ENCODE data around the gene CDH4. TPM values are rescaled to one million over a fixed set of nuclear protein-coding genes. Genes with fewer than 3 reads are reported as not detected.

The CDH4 gene
- total and polyA plus RNA-seq, 10 donors, result 0.30 to 20.1 (median 7.7) TPM

- Histone ChIP-seq H3K36me3 (no peaks in the 10 kb centered on the region), H3K27me3 (replicated peaks in 1 of 7) (peaks cover 0 to 1% (median 0%) of the 10 kb centered on the region in 7 donors), H3K27ac (no peak overlapping the region), H3K4me1 (peaks cover 0 to 8% (median 3%) of the 10 kb centered on the region in 6 donors), H3K4me3 (no peak overlapping the region), H3K9me3 (peaks cover 0 to 10% (median 0%) of the 10 kb centered on the region in 8 donors)
- peak; percentile 41 for DNase-seq
- TF ChIP-seq CTCF (IDR thresholded peaks at IDR 0.05 in 8 of 11, conservative IDR thresholded peaks at IDR 0.05 in 3 of 11), result no peak
- TF ChIP-seq POLR2A (IDR thresholded peaks at IDR 0.05), result no peak
- TF ChIP-seq POLR2AphosphoS5 (IDR thresholded peaks at IDR 0.05), result no peak
- intact Hi-C loops (cut with DNase I; ENCODE audit: low total_unique reads), result no loop called here
- 69 to 93% (median 83%) methylated on average over 21 to 32 of the region's 32 CpGs for WGBS, 5 donors
Observed at GRCh38 chr20:61662226-61662967, 410.3 kb downstream of the CDH4 start.

DNA sequence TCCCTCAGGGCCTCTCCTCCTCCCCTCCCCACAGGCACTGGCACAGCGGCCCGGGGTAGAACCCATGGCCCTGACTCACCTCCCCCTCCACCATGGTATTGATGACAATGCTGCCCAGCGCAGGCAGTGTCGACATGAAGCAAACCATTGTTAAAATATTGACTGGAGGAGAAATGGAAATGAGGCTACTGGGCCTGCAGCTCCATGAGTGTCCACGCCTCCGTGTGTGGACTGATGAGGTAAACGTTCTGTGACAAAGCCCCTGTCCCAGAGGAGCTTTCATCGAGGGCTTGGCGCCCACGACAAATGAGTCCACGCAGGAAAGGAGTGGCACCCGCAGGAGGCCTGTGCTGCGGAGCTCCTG lies 410.9 kb downstream of the CDH4 start:
- peak; percentile 66 for DNase-seq
- H3K27me3 ChIP-seq (replicated peaks in 1 of 7), result peaks cover 0 to 7% (median 0%) of the 10 kb centered on the region in 7 donors
- TF ChIP-seq POLR2AphosphoS5 (IDR thresholded peaks at IDR 0.05), result no peak
- no peak for TF ChIP-seq CTCF (IDR thresholded peaks at IDR 0.05 in 8 of 11, conservative IDR thresholded peaks at IDR 0.05 in 3 of 11)
- no peak overlapping the region for H3K27ac ChIP-seq
- H3K9me3 ChIP-seq, result peaks cover 0 to 10% (median 0%) of the 10 kb centered on the region in 8 donors
- peaks cover 0 to 12% (median 3%) of the 10 kb centered on the region in 6 donors for H3K4me1 ChIP-seq
- WGBS, 5 donors, result 82 to 93% (median 90%) methylated on average over 11 to 13 of the region's 13 CpGs
- no peak overlapping the region for H3K4me3 ChIP-seq
- intact Hi-C loops (cut with DNase I; ENCODE audit: low total_unique reads), result no loop called here
- no peaks in the 10 kb centered on the region for H3K36me3 ChIP-seq

DNA sequence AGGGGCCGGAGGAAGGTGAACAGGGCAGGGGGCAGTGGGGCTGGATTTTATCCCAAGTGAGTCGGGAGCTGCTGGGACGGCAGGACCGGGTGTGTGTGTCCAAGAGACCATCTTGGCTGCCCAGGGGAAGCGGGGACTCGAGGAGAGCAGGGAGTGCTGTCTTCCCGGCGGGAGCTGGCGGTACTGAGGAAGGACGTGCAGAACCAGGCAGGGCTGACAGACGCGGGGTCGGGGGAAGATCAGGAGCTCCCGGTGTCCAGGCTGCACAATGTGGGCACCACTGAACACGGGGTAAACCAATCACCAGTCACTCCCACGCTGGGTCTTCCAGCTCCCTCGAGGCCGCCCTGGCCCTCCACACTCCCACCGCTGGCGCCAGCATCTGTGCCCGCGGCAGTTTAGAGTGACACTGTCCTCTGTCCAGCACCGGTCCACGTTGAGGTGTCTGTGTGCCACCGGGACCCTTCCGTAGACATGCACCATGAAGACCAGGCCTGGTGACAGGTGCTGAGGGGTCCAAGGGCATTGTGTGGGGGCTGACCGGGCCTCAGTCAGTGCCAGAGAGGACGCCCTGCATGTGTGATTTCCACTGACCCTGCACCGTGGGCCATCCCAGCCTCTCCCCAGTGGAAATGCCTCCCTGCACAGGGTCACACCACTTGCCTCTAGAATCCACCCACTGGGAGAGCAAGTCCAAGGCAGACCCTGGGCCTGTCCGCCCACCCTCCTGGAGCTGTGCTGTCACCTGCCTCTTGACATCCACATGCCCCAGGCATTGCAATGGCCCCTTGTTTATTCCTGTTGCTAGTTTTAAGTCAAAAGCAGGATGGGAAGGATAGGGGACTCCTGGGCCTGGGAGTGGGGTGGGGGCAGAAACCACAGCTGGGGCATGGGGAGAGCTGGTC lies 411.7 kb downstream of the CDH4 start:
- Histone ChIP-seq H3K9me3 (peaks cover 0 to 13% (median 0%) of the 10 kb centered on the region in 8 donors), H3K36me3 (no peaks in the 10 kb centered on the region), H3K4me3 (no peak overlapping the region), H3K4me1 (peaks cover 0 to 17% (median 3%) of the 10 kb centered on the region in 6 donors), H3K27me3 (replicated peaks in 1 of 7) (peaks cover 0 to 7% (median 0%) of the 10 kb centered on the region in 7 donors), H3K27ac (no peak overlapping the region)
- TF ChIP-seq POLR2AphosphoS5 (IDR thresholded peaks at IDR 0.05) (no peak), CTCF (IDR thresholded peaks at IDR 0.05 in 8 of 11, conservative IDR thresholded peaks at IDR 0.05 in 3 of 11) (no peak), POLR2A (IDR thresholded peaks at IDR 0.05) (no peak)
- 88 to 92% (median 90%) methylated on average over 25 to 30 of the region's 30 CpGs for WGBS, 5 donors
- peak; percentile 69 for DNase-seq
- intact Hi-C loops (cut with DNase I; ENCODE audit: low total_unique reads), result no loop called here
